GM19467 (cell line): ENCODE measurements around the gene EHD4.

Experiments used
- ATAC-seq: cut with Tn5 transposase; IDR thresholded peaks from one replicate; pipeline ENCODE4 v1.9.1; 2021; ENCODE audit warnings: mild to moderate bottlenecking, moderate library complexity; ENCODE audit not compliant: unreplicated experiment

Gene EHD4

DNA sequence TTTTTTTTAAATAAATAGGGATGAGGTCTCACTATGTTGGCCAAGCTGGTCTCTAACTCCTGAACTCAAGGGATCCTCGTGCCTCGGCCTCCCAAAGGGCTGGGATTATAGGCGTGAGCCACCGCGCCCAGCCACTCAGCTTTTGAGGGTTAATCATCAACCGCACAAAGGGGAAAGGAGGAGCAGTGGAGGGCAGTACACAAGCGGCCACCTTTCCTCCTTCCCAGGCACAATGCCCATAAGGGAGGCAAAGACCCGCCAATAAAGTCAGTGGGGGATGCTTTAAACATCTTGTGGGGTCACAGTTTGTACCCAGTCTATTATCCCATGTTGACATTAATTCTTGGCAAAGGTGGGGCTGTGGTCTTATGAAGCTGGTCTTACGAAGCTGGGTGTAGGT, 32.4 kb downstream of the EHD4 start:
- ATAC-seq = no peak

DNA sequence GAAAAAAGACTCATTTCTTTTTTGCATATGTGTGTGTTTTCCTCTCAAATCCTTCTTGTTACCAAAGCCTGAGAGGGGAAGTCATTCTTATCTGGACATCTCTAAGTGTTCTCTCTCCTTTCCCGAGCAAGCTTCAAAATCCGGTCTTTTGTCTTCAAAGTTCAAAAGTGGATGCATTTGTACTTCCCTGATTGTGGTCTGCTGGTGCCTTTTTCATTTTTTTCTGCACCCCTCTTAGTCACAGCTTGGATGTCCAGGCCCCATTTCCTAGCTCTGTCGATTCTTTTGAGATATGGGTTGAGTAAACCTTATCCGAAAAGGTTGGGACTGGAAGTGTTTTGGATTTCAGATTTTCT, 34.8 kb downstream of the EHD4 start:
- no peak for ATAC-seq

- ATAC-seq = no peak
Observed at GRCh38 chr15:41936649-41937567, 35.4 kb downstream of the EHD4 start.

- no peak for ATAC-seq
Observed at GRCh38 chr15:41936155-41936554, 36.2 kb downstream of the EHD4 start.

- no peak for ATAC-seq
Observed at GRCh38 chr15:41935566-41936020, 36.8 kb downstream of the EHD4 start.

- no peak for ATAC-seq
Observed at GRCh38 chr15:41934843-41935242, 37.5 kb downstream of the EHD4 start.

DNA sequence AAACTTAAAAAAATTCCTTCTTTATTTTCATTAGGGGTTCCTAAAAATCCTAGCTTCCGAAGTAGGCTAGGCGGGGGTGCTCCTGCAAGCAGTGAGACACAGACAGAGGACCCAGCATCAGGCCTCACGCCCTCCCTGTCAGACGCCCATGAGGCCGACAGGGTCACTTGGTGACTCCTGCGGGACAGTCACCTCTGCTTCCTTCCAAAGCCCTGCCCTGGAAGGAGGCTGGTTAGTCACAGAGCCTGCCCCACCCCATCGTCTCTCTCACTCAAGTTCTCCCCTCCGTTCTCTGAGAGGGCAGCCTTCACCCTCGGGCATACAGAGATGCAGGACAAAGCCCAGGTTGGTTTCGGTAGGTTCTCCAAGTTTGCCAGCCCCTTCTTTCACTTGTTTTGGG, 38.6 kb downstream of the EHD4 start:
- ATAC-seq = no peak

DNA sequence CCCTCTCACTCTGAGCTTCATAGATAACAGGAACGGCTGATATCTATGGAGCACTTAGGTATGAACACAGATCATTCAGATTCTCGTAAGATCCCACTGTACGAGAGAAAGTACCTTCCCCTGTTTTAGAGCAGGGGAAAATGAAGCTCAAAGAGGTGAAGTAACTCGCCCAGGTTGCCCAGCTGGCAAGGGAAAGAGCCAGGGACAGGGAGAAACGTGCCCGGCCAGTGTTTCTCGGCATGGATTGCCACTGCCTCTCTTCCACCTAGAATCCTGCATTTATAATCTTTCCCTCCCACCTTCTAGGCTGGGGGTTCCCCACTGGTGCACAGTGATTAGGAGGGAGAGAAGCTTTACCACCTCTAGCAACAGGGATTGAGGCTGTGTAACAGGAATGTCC, 39.0 kb downstream of the EHD4 start:
- no peak for ATAC-seq

DNA sequence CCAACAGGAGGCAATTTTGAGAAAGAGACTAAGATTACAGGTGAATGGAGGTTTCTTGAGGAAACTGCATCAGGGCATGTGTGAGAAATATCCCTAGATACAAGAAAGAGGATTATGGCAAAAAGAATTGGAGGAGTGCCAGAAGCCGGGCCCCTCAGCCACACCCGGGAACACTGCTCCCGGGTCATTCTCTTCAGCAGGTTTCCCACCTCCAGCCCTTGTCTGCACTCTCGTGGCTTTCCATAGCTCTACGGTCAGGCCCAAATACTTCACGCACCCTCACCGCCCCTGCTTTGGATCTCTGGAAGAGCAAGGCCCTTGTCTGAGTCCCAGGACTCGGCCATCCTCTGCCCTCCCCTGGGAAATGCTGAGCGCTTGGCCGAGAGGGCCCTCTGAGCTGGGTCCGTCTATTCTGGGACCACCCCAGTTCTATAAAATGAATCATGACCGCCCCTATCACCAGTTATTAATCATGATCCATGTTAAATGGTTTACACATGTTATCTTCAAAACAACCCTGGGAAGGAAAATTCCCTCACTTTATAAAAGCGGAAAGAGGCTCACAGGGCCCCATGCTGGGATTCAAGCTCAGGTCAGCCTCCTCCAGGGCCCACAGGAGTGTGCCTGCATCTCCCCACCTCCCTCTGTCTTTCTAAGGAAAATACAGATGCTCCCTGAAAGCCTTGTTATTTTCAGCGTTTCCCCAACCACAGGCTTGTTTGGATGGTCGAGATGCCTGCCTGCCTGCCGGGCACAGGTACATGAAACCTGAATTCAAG, 39.7 kb downstream of the EHD4 start:
- no peak for ATAC-seq

DNA sequence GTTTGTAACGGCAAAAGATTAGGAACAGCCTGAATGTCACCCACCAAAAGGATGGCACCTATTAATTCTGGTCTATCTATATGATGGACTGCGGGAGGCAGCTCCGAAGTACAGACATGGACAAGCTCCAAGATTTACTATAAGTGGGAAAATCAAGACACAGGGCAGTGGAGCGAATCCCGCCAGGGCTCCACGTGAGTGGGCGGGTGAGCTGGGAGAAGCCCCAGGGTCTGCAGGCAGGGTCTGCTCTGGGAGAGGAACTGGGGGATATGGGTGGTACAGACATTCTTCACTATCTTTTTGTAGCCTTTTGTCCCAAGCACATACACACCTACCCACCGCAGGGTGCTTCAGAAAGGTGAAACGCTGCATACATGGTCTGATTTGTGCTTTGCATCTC, 40.3 kb downstream of the EHD4 start:
- ATAC-seq = no peak

DNA sequence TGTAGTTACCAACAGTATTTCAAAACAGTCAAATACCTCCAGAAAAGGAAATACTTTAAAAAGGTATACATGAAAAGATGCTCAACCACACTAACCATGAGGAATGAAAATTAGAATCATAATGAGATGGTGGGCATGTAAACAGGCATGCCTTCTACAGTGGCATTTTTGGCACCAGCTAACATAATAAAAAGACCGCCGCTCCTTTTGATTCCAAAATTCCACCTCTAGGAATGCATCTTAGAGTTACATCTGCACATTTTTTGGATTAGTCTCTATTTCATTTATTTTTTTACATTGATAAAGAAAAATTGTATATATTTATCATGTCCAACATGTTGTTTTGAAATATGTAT, 41.5 kb downstream of the EHD4 start:
- ATAC-seq = no peak

DNA sequence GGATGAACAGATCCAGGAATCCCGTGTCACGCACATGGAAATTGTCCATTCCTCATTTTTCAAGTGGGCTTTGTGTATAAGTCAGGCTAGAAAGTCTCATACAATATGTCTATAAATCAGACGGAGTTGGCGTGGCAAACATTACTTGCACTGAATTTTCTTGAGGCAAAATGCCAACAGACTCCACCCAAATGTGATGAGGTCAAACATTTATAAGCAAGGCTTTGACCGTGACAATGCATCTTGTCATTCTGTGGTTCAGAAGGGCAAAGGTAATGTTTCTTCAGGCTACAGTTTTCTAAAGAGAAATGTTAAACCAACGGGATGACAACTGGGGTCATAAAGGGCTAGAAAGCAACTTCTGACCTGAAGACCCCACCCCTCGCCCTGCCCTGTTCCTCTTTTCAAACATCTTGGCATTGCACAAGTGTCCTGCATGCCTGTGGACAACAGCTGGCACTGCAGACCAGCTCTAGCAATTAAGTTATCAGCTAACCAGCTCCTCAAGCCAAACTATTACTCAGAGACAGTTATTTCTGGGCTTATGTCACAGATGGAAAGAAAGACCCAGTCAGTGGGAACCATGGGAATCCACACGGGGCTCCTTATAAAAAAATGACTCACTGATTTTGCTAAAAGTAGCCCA, 42.0 kb downstream of the EHD4 start:
- no peak for ATAC-seq

- peak; percentile 56 for ATAC-seq
Observed at GRCh38 chr15:41928637-41929620, 43.4 kb downstream of the EHD4 start.

DNA sequence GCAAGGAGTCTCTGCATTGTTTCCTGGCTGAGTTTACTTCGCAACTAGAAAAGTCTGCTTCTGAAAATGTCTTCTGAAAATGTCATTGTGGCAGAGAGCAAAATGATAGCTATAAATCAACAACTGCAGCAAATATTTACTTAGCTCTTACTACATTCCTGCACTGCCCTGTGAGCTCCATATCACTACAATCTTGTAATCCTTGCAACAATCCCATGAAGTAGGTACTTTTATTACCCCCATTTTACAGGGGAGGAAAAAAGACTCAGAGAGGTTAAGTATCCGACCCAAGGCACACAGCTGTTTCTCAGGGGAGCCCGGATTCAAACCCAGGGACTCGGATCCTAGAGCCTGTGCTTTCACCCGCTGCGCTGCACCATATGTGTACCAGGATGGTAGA, 44.3 kb downstream of the EHD4 start:
- ATAC-seq = no peak

GRCh38 chr15:41927536-41927935, 44.8 kb downstream of the EHD4 start:
- ATAC-seq = no peak

GRCh38 chr15:41926185-41927056, 45.9 kb downstream of the EHD4 start:
- ATAC-seq = no peak

DNA sequence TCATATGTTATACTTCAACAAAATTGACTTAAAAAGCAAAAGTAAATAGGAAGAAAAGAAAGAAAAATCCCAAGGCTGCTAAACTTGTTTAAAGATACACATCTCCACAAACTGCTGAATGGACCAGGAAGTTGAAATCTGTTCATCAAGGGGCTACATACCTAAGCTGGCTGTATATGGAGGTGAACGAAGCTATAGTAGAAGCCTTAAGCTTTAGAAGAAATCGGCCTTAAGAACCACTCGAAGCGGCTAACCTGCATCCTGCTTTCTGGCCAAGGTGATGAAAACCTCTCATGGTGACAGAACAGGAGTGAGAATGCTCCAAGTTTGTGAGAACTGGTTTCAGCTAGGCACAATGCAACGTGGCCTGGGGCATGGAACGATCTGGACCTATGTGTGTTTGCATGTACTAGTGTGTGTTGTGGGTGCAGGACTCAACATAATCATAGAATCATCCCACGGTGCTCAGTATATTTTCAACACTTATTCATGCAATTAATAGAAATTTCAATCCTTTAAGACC, 47.2 kb downstream of the EHD4 start:
- ATAC-seq = no peak

- ATAC-seq = no peak
Observed at GRCh38 chr15:41923401-41923997, 48.9 kb downstream of the EHD4 start.

GRCh38 chr15:41922353-41922752, 50.0 kb downstream of the EHD4 start:
- no peak for ATAC-seq
